Measurements from ENCODE around the gene ME3.

GRCh38 chr11:86460461-86461385, 211.7 kb downstream of the ME3 start:
- TF ChIP-seq CTCF (conservative IDR thresholded peaks at IDR 0.05 in 1 of 2, IDR thresholded peaks at IDR 0.05 in 1 of 2; ENCODE audit: low read depth in 1 of 2, low read length in 2 of 2) (no peak), EZH2 (IDR thresholded peaks at IDR 0.05; ENCODE audit: low read length, missing control alignments) (no peak)

All from fibroblast of lung (primary cell).